GM19468 (cell line): Measurements from ENCODE around the gene ZNF546.
"Not testable (repeated sequence)": the region's sequence is repeated elsewhere in the genome, so short reads cannot be mapped to it uniquely, and the experiment has no call there.

Experiments used
- ATAC-seq: cut with Tn5 transposase; IDR thresholded peaks from one replicate; pipeline ENCODE4 v1.9.1; 2021; ENCODE audit warnings: mild to moderate bottlenecking, moderate library complexity, moderate number of reproducible peaks; ENCODE audit not compliant: unreplicated experiment; ENCODE audit errors: extremely low read depth

The ZNF546 gene

GRCh38 chr19:39983695-39984300 lies 13.1 kb upstream of the ZNF546 start:
- ATAC-seq = no peak

- ATAC-seq = no peak
Observed at GRCh38 chr19:39986643-39987042, 10.2 kb upstream of the ZNF546 start.

DNA sequence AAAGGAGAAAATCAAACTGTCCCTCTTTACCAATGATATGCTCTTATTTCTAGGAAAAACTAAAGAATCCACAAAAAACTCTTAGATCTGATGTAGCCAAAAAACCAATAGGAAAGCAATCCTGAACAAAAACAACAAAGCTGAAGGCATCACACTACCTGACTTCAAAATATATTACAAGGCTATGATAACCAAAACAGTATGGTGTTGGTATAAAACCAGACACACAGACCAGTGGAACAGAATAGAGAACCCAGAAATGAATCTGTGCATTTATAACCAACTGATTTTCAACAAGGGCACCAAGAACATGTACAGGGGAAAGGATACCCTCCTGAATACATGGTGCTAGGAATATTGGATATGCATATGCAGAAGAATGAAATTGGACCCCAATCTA lies 9.7 kb upstream of the ZNF546 start:
- no peak for ATAC-seq

GRCh38 chr19:39987596-39987995 lies 9.3 kb upstream of the ZNF546 start:
- no peak for ATAC-seq

DNA sequence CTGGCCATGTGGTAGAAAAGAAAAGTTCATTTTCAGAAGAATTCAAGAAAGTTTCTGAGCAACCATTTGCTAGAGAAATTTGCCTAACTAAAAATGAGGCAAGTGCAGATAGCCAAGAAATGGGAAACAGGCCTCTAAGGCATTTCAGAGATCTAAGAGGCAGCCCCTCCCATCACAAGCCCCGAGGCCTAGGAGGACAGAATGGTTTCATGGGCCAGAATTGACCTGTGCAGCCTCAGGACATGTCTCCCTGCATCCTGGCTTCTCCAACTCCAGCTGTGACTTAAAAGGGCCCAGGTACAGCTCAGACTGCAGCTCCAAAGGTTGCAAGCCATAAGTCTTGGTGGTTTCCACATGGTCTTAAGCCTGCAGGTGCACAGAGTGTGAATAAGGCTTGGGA lies 3.3 kb upstream of the ZNF546 start:
- ATAC-seq = no peak

- no peak for ATAC-seq
Observed at GRCh38 chr19:39994361-39994760, 2.5 kb upstream of the ZNF546 start.

- no peak for ATAC-seq
Observed at GRCh38 chr19:39995794-39996193, 1.1 kb upstream of the ZNF546 start.

DNA sequence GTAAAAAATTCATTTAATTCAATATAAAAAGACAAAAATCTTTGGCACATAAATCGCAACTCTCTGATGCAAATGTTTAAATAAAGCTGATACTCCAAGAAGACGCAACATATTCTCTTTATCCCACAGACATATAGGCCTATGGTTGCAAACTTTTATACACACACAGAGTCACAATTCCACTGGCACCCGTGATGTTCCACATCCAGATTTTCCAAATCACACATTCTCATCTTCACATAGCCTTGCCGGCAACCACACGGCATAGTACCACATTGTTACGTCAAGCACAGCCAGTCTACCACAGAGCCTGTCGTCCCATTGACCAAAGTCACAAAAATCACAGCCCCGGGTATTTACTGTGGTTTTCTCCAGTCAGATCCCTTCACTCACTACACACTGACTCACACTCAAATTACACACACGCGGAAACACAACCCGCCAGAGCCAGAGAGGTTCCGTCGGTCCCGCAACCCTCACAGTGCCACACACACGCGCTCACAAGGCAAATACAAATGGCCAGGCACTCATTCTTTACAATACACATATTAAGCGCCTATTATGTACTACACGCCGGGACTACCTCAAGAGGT lies 546 bp upstream of the ZNF546 start:
- ATAC-seq = no peak

GRCh38 chr19:39997638-39998216 lies 867 bp downstream of the ZNF546 start:
- ATAC-seq = no peak

GRCh38 chr19:39998501-39998900 lies 1.6 kb downstream of the ZNF546 start:
- no peak for ATAC-seq

GRCh38 chr19:40005691-40006272 lies 8.9 kb downstream of the ZNF546 start:
- no peak for ATAC-seq

- ATAC-seq = no peak
Observed at GRCh38 chr19:40006273-40006691, 9.4 kb downstream of the ZNF546 start.

- no peak for ATAC-seq
Observed at GRCh38 chr19:40009674-40010073, 12.8 kb downstream of the ZNF546 start.

- ATAC-seq = no peak
Observed at GRCh38 chr19:40013991-40014390, 17.1 kb downstream of the ZNF546 start.

DNA sequence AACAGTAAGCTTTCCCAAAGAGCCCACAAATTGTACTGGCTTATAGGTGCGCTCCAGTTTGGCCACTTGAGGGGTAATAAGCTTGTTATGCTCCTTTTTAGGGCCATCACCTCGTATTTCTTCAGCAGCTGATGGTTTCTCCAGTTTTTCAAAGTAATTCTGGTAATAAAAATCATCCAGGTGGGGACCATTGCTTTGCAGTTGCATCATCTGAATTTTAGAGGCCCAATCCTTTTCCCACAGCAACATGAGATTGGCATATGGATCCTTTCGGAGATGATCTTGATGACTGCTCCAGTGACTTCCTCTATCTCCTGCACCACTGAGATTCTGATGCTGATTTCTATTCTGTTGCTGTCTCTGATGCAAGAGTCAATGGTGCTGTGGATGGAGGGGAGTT lies 27.1 kb downstream of the ZNF546 start:
- ATAC-seq = no peak

DNA sequence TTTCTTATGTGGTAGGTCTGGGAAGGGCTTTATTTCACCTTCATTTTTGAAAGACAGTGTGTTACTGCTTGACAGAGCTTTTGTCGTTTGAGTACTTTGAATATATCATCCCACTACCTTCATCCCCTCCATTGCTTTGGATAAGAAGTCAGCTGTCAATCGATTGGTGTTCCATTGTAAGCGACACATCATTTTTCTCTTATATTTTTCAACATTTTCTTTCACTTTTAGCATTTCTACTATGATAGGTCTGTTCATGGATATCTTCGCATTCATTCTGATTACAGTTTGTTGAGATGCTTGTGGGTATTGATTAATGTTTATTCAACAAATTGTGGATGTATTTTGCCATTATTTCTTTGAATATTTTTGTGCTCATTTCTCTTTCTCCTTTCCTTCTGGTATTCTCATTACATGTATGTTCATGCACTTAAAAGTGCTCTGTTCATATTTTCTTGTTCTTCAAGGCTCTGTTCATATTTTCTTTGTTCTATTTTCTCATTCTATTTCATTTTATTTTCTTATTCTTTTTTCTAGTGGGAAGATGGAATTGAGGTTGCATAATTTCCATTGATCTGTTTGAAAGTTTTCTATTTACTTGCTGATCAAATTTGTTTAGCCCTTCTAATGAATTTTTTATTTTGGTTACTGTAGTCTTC lies 29.2 kb downstream of the ZNF546 start:
- no peak for ATAC-seq

DNA sequence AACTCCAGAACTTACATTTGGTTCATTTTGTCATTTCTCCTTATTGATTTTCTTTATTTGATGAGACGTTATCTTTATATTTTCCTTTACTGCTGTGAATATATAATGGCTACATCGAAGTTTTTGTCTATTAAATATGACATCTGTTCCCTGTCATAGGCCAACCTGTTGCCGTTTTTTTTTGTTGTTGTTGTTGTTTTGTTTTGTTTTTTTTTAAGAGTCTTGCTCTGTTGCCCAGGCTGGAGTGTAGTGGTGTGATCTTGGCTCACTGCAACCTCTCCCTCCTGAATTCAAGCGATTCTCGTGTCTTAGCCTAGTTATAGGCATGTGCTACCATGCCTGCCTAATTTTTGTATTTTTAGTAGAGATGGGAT lies 29.7 kb downstream of the ZNF546 start:
- no peak for ATAC-seq

DNA sequence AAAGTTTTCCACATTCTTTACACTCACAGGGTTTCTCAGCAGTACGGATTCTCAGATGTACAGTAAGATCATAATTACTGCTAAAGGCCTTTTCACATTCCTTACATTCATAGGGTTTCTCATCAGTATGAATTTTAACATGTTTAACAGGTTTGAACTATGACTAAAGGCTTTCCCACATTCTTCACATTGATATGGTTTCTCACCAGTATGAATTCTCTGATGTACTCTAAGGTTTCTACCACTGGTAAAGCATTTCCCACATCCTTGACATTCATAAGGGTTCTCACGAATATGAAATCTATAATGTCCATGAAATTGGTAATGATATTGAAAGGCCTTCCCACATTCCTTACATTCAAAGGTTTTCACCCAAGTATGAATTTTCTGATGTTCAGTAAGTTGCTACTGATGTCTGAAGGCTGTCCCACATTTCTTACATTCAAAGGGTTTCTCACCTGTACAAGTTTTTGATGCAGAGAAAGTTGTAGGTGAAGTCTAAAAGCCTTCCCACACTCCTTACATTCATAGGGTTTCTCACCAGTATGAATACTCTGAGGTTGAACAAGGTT lies 37.2 kb downstream of the ZNF546 start:
- ATAC-seq = no peak

DNA sequence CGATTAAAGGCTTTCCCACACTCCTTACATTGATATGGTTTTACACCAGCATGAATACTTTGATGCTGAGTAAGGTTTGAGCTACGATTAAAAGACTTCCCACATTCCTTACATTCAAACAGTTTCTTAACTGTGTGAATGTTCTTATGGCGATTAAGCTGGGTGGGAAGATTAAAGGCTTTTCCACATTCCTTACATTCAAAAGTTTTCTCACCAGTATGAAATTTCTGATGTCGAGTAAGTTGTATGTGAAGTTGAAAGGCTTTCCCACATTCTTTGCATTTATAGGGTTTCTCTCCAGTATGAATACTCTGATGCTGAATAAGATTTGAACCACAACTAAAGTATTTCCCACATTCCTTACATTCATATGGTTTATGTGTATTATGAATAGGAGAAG lies 39.1 kb downstream of the ZNF546 start:
- ATAC-seq = no peak

DNA sequence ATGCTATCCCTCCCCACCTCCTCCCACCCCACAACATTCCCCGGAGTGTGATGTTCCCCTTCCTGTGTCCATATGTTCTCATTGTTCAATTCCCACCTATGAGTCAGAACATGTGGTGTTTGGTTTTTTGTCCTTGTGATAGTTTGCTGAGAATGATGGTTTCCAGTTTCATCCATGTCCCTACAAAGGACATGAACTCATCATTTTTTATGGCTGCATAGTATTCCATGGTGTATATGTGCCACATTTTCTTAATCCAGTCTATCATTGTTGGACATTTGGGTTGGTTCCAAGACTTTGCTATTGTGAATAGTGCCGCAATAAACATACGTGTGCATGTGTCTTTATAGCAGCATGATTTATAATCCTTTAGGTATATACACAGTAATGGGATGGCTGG lies 41.2 kb downstream of the ZNF546 start:
- not testable (repeated sequence) for ATAC-seq

GRCh38 chr19:40041718-40042117 lies 44.9 kb downstream of the ZNF546 start:
- ATAC-seq = not testable (repeated sequence)
